Upper lobe of right lung (tissue), 1 donor: ENCODE data around the gene RYR1. TPM values are rescaled to one million over a fixed set of nuclear protein-coding genes. Genes with fewer than 3 reads are reported as not detected.
"Not testable (repeated sequence)": the region's sequence is repeated elsewhere in the genome, so short reads cannot be mapped to it uniquely, and the experiment has no call there.

Experiments used
- ATAC-seq: fragments of 200-7000 bp; cut with Tn5 transposase; one replicate; pipeline ENCODE4 v1.9.1; 2020; ENCODE audit warnings: mild to moderate bottlenecking, moderate library complexity
- DNase-seq: peaks from one replicate; pipeline ENCODE4 v3.0.0-alpha.2; 2020
- H3K27ac ChIP-seq: fragments of 200-600 bp; one replicate; pipeline ENCODE4 v1.8.0; 2022
- H3K27me3 ChIP-seq: fragments of 200-600 bp; one replicate; pipeline ENCODE4 v1.8.0; 2022; ENCODE audit warnings: mild to moderate bottlenecking
- H3K36me3 ChIP-seq: fragments of 200-600 bp; one replicate; pipeline ENCODE4 v1.8.0; 2022
- H3K4me1 ChIP-seq: fragments of 200-600 bp; one replicate; pipeline ENCODE4 v1.8.0; 2022
- H3K4me3 ChIP-seq: fragments of 200-600 bp; one replicate; pipeline ENCODE4 v1.8.0; 2022; ENCODE audit warnings: mild to moderate bottlenecking
- H3K9me3 ChIP-seq: fragments of 200-600 bp; one replicate; pipeline ENCODE4 v1.8.0; 2022
- intact Hi-C: fragments of 100-400 bp; cut with DNase I; formaldehyde crosslinking; loops from one replicate; pipeline ENCODE4 v1.11.0; 2022
- total RNA-seq: library from RNA; stranded (reverse); fragmentation: NEBNext Ultra II Directional; extraction: Animal tissue kit (Norgen Biotek cat#: 25700); gene quantifications from one replicate; pipeline ENCODE4 v1.2.1, GENCODE V29; 2021
- TF ChIP-seq, protein P1 (sequence below): fragments of 200-600 bp; IDR thresholded peaks from one replicate; pipeline ENCODE4 v1.8.0; 2022; ENCODE audit warnings: antibody characterized with exemption
- donor health status: DM: no; HTN: yes; CAD: no; lungs with severe emphysema.

Gene RYR1
- total RNA-seq, 1 donor from 2014 or later, result 6.5 TPM

DNA sequence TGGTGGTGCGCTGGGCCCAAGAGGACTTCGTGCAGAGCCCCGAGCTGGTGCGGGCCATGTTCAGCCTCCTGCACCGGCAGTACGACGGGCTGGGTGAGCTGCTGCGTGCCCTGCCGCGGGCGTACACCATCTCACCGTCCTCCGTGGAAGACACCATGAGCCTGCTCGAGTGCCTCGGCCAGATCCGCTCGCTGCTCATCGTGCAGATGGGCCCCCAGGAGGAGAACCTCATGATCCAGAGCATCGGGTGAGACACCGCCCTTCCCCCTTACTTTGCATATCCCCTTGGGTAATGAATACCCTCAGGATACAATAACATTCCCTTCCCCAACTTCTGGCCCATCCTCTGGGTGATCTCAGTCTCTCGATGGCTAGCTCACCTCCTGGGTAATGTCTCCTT is 60.9 kb downstream of the RYR1 start:
- ATAC-seq (no peak), DNase-seq (no peak)
- Histone ChIP-seq H3K9me3 (no peaks in the 10 kb centered on the region), H3K36me3 (no peaks in the 10 kb centered on the region), H3K4me3 (no peak overlapping the region), H3K27me3 (no peaks in the 10 kb centered on the region), H3K4me1 (no peaks in the 10 kb centered on the region), H3K27ac (no peak overlapping the region)
- intact Hi-C loops, result no loop called here
- TF ChIP-seq, protein P1, sequence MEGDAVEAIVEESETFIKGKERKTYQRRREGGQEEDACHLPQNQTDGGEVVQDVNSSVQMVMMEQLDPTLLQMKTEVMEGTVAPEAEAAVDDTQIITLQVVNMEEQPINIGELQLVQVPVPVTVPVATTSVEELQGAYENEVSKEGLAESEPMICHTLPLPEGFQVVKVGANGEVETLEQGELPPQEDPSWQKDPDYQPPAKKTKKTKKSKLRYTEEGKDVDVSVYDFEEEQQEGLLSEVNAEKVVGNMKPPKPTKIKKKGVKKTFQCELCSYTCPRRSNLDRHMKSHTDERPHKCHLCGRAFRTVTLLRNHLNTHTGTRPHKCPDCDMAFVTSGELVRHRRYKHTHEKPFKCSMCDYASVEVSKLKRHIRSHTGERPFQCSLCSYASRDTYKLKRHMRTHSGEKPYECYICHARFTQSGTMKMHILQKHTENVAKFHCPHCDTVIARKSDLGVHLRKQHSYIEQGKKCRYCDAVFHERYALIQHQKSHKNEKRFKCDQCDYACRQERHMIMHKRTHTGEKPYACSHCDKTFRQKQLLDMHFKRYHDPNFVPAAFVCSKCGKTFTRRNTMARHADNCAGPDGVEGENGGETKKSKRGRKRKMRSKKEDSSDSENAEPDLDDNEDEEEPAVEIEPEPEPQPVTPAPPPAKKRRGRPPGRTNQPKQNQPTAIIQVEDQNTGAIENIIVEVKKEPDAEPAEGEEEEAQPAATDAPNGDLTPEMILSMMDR, result no peak

DNA sequence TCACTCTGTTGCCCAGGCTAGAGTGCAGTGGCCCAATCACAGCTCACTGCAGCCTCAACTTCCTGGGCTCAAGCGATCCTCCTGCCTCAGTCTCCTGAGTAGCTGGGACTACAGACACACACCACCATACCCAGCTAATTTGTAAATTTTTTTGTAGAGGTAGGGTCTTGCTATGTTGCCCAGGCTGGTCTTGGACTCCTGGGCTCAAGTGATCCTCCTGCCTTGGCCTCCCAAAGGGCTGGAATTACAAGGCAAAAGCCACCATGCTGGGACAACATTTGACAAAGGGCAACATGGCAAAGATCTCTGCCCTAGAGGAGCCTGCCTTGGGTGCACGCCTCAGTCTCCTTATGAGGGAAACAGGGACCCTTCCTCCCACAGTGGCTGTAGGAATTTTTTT is 61.9 kb downstream of the RYR1 start:
- ATAC-seq, H3K27me3 ChIP-seq, H3K36me3 ChIP-seq, H3K9me3 ChIP-seq, H3K4me1 ChIP-seq, intact Hi-C loops, H3K27ac ChIP-seq, H3K4me3 ChIP-seq, DNase-seq: not testable (repeated sequence)

DNA sequence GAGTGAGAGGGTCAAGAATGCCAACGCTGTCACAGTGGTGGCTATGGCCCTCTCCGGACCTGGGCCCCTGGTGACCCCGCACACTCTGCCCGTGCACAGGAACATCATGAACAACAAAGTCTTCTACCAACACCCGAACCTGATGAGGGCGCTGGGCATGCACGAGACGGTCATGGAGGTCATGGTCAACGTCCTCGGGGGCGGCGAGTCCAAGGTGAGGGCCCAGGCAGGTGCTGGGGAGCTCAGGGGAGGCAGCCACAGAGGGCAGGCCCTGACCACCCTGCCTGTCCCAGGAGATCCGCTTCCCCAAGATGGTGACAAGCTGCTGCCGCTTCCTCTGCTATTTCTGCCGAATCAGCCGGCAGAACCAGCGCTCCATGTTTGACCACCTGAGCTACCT is 62.6 kb downstream of the RYR1 start:
- Histone ChIP-seq H3K4me1 (no peaks in the 10 kb centered on the region), H3K27ac (no peak overlapping the region), H3K4me3 (no peak overlapping the region), H3K9me3 (no peaks in the 10 kb centered on the region), H3K27me3 (no peaks in the 10 kb centered on the region), H3K36me3 (no peaks in the 10 kb centered on the region)
- TF ChIP-seq, protein P1, result no peak
- DNase-seq (no peak), ATAC-seq (no peak)
- intact Hi-C loops, result no loop called here

DNA sequence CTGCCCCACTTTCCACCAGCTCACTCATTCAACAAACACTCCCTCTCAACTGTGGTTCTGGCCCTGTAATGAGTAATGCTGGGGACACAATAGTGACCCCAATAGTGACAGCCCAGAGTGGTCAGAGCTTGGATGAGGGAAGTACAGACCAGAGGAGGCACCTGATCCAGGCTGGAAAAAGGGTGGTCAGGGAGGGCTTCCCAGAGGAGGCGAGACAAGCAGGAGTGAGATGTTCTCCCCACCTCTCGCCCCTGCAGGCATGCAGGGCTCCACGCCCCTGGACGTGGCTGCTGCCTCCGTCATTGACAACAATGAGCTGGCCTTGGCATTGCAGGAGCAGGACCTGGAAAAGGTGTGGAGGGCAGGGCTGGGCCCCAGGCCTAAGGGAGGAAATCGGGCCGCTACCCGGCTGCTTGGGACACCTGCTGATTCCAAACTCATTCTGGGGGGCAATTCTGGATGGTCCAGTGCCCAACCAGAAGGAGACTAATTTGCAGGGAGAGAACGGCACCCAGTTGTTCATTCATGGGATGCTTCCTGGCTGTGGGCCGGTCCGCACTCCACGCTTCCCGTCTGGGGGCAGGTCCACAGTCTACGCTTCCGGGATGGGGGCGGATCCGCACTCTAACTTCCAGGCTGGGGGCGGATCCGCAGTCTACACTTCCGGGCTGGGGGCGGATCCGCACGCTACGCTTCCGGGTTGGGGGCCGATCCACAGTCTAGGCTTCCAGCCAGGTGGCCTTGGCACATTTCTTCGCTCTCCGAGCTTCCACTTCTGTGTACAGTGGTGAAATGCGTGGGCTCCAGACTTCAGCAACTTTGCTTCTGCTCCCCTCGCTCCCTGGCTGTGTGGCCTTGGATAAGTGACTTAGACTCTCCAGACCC is 63.4 kb downstream of the RYR1 start:
- Histone ChIP-seq H3K4me1 (no peaks in the 10 kb centered on the region), H3K9me3 (no peaks in the 10 kb centered on the region), H3K27me3 (no peaks in the 10 kb centered on the region), H3K36me3 (no peaks in the 10 kb centered on the region), H3K27ac (no peak overlapping the region), H3K4me3 (no peak overlapping the region)
- intact Hi-C loops, result no loop called here
- ATAC-seq (no peak), DNase-seq (no peak)
- TF ChIP-seq, protein P1, result no peak

DNA sequence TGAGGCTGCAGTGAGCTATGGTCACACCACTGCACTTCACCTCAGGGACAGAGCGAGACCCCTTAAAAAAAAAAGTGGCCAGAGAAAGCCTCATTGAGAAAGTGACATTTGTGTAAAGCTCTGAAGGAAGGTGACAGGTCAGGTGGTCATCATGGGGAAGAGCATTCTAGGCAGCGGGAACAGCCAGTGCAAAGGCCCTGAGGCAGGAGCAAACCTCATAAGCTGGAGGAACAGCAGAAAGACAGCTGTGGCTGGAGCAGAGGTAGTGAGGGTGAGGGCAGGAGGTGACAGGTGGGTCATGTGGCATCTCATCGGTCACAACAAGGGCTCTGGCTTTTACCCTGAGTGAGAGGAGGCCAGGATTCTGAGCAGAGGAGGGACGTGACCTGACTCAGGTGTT is 64.4 kb downstream of the RYR1 start:
- ATAC-seq (no peak), DNase-seq (no peak)
- no peak overlapping the region for H3K4me3 ChIP-seq
- H3K4me1 ChIP-seq, result no peaks in the 10 kb centered on the region
- no peaks in the 10 kb centered on the region for H3K36me3 ChIP-seq
- no peak overlapping the region for H3K27ac ChIP-seq
- H3K27me3 ChIP-seq, result no peaks in the 10 kb centered on the region
- TF ChIP-seq, protein P1, result no peak
- H3K9me3 ChIP-seq, result no peaks in the 10 kb centered on the region
- intact Hi-C loops, result no loop called here

DNA sequence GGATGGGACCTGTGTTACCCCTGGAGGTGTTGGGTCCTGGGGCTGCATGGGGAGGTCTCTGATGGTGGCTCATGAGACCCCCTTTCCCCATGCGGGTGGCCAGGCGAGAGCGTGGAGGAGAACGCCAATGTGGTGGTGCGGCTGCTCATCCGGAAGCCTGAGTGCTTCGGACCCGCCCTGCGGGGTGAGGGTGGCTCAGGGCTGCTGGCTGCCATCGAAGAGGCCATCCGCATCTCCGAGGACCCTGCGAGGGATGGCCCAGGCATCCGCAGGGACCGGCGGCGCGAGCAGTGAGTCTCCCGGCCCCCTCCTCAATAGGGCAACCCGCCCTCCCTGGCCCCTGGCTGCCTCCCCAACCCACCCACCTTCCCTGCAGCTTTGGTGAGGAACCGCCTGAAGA is 66.0 kb downstream of the RYR1 start:
- intact Hi-C loops, result no loop called here
- H3K4me3 ChIP-seq, result no peak overlapping the region
- H3K4me1 ChIP-seq, result no peaks in the 10 kb centered on the region
- TF ChIP-seq, protein P1, result no peak
- ATAC-seq (no peak), DNase-seq (no peak)
- no peak overlapping the region for H3K27ac ChIP-seq
- H3K9me3 ChIP-seq, result no peaks in the 10 kb centered on the region
- no peaks in the 10 kb centered on the region for H3K27me3 ChIP-seq
- H3K36me3 ChIP-seq, result no peaks in the 10 kb centered on the region
